ENCODE measurements around the gene MEPCE. TPM values are rescaled to one million over a fixed set of nuclear protein-coding genes. Genes with fewer than 3 reads are reported as not detected.

The MEPCE gene
- total RNA-seq, 6 experiments from 2014 or later = 38.7 to 42.9 (median 41.2) TPM

DNA sequence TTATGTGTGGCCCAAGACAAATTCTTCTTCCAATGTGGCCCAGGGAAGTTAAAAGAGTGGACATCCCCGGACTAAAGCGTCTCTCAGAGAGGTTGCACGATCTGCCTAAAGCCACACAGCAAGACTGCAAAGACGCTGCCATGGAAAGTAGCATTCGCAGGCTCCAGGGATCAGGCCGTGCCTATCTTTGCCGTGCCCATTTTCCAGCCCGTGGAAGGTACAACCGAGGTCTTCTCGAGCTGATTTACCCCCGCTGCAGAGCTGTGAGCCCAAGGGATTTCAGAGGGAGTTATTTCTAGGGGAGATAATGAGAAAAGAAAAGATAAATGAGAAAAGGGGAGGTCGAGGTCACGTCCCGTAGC, 53.1 kb downstream of the MEPCE start:
- Mint-ChIP-seq H3K9me3 (no peaks in the 10 kb centered on the region), H3K36me3 (ENCODE audit: low read depth) (no peaks in the 10 kb centered on the region), H3K27me3 (ENCODE audit: insufficient read depth) (peaks cover 5% of the 10 kb centered on the region), H3K4me1 (ENCODE audit: low read depth) (peaks cover 16% of the 10 kb centered on the region; the same call in 1 of the 2 replicates), H3K4me3 (peak overlapping the region; percentile 86), H3K27ac (peak overlapping the region; percentile 33; the same call in 1 of the 2 replicates)
- DNase-seq = no peak
- TF ChIP-seq, protein P1, sequence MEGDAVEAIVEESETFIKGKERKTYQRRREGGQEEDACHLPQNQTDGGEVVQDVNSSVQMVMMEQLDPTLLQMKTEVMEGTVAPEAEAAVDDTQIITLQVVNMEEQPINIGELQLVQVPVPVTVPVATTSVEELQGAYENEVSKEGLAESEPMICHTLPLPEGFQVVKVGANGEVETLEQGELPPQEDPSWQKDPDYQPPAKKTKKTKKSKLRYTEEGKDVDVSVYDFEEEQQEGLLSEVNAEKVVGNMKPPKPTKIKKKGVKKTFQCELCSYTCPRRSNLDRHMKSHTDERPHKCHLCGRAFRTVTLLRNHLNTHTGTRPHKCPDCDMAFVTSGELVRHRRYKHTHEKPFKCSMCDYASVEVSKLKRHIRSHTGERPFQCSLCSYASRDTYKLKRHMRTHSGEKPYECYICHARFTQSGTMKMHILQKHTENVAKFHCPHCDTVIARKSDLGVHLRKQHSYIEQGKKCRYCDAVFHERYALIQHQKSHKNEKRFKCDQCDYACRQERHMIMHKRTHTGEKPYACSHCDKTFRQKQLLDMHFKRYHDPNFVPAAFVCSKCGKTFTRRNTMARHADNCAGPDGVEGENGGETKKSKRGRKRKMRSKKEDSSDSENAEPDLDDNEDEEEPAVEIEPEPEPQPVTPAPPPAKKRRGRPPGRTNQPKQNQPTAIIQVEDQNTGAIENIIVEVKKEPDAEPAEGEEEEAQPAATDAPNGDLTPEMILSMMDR (IDR thresholded peaks at IDR 0.05) = no peak

GRCh38 chr7:100483090-100483721, 53.6 kb downstream of the MEPCE start:
- TF ChIP-seq, protein P1 (IDR thresholded peaks at IDR 0.05) = peak; percentile 98
- Mint-ChIP-seq H3K27ac (no peak overlapping the region), H3K36me3 (ENCODE audit: low read depth) (no peaks in the 10 kb centered on the region), H3K4me3 (peak overlapping the region; percentile 86), H3K27me3 (ENCODE audit: insufficient read depth) (peaks cover 4% of the 10 kb centered on the region), H3K9me3 (no peaks in the 10 kb centered on the region), H3K4me1 (ENCODE audit: low read depth) (peaks cover 16% of the 10 kb centered on the region; the same call in 1 of the 2 replicates)
- DNase-seq = no peak

Other genes with a start within 250 kb of the MEPCE start
- under 1 TPM in 4 of 6 experiments, not detected in 2; 0.51 to 0.87 (median 0.61) TPM for gene PVRIG, start 209.9 kb upstream of the MEPCE start, total RNA-seq (2021; fragmentation: NEBNext Ultra II Directional; extraction: Animal tissue kit (Norgen Biotek cat#: 25700))
- gene SPDYE3, start 122.1 kb upstream of the MEPCE start, total RNA-seq (2021; fragmentation: NEBNext Ultra II Directional; extraction: Animal tissue kit (Norgen Biotek cat#: 25700)) = not detected
- 10 to 100 TPM in 4 of 6 experiments, 1 to 10 TPM in 2; 7.0 to 12.6 (median 10.6) TPM for gene PILRB, start 71.7 kb upstream of the MEPCE start, total RNA-seq (2021; fragmentation: NEBNext Ultra II Directional; extraction: Animal tissue kit (Norgen Biotek cat#: 25700))
- gene PILRA, start 56.3 kb upstream of the MEPCE start, total RNA-seq (2021; fragmentation: NEBNext Ultra II Directional; extraction: Animal tissue kit (Norgen Biotek cat#: 25700)) = under 1 TPM in 4 of 6 experiments, not detected in 2; 0.30 to 0.34 (median 0.31) TPM
- 1 to 10 TPM in 4 of 6 experiments, under 1 TPM in 2; 0.55 to 1.7 (median 1.2) TPM for gene ZCWPW1, start 1.1 kb upstream of the MEPCE start, total RNA-seq (2021; fragmentation: NEBNext Ultra II Directional; extraction: Animal tissue kit (Norgen Biotek cat#: 25700))
- gene PPP1R35, start 6.7 kb downstream of the MEPCE start, total RNA-seq (2021; fragmentation: NEBNext Ultra II Directional; extraction: Animal tissue kit (Norgen Biotek cat#: 25700)) = 10 to 100 TPM; 22.9 to 33.6 (median 26.5) TPM
- 1 to 10 TPM in 3 of 6 experiments, under 1 TPM in 3; 0.66 to 1.6 (median 1.0) TPM for gene SPACDR, start 34.4 kb downstream of the MEPCE start, total RNA-seq (2021; fragmentation: NEBNext Ultra II Directional; extraction: Animal tissue kit (Norgen Biotek cat#: 25700))
- 10 to 100 TPM; 50.6 to 54.5 (median 51.7) TPM for gene TSC22D4, start 49.4 kb downstream of the MEPCE start, total RNA-seq (2021; fragmentation: NEBNext Ultra II Directional; extraction: Animal tissue kit (Norgen Biotek cat#: 25700))
- under 1 TPM; 0.50 to 0.99 (median 0.86) TPM for gene NYAP1, start 54.1 kb downstream of the MEPCE start, total RNA-seq (2021; fragmentation: NEBNext Ultra II Directional; extraction: Animal tissue kit (Norgen Biotek cat#: 25700))
- gene AGFG2, start 109.4 kb downstream of the MEPCE start, total RNA-seq (2021; fragmentation: NEBNext Ultra II Directional; extraction: Animal tissue kit (Norgen Biotek cat#: 25700)) = 10 to 100 TPM; 14.4 to 21.4 (median 18.9) TPM
- gene SAP25, start 144.1 kb downstream of the MEPCE start, total RNA-seq (2021; fragmentation: NEBNext Ultra II Directional; extraction: Animal tissue kit (Norgen Biotek cat#: 25700)) = under 1 TPM in 3 of 6 experiments, not detected in 3; 0.40 to 0.87 (median 0.55) TPM
- 10 to 100 TPM; 34.7 to 40.6 (median 38.5) TPM for gene LRCH4, start 156.3 kb downstream of the MEPCE start, total RNA-seq (2021; fragmentation: NEBNext Ultra II Directional; extraction: Animal tissue kit (Norgen Biotek cat#: 25700))
- gene FBXO24, start 156.5 kb downstream of the MEPCE start, total RNA-seq (2021; fragmentation: NEBNext Ultra II Directional; extraction: Animal tissue kit (Norgen Biotek cat#: 25700)) = under 1 TPM; 0.20 to 0.47 (median 0.28) TPM
- 100 to 1,000 TPM; 291 to 396 (median 388) TPM for gene PCOLCE, start 172.5 kb downstream of the MEPCE start, total RNA-seq (2021; fragmentation: NEBNext Ultra II Directional; extraction: Animal tissue kit (Norgen Biotek cat#: 25700))
- gene MOSPD3, start 182.7 kb downstream of the MEPCE start, total RNA-seq (2021; fragmentation: NEBNext Ultra II Directional; extraction: Animal tissue kit (Norgen Biotek cat#: 25700)) = 10 to 100 TPM; 14.6 to 19.0 (median 17.4) TPM
- 1 to 10 TPM in 1 of 6 experiments, under 1 TPM in 3, not detected in 2; 0.16 to 1.1 (median 0.27) TPM for gene TFR2, start 211.7 kb downstream of the MEPCE start, total RNA-seq (2021; fragmentation: NEBNext Ultra II Directional; extraction: Animal tissue kit (Norgen Biotek cat#: 25700))
- gene ACTL6B, start 226.6 kb downstream of the MEPCE start, total RNA-seq (2021; fragmentation: NEBNext Ultra II Directional; extraction: Animal tissue kit (Norgen Biotek cat#: 25700)) = not detected
- gene GNB2, start 243.9 kb downstream of the MEPCE start, total RNA-seq (2021; fragmentation: NEBNext Ultra II Directional; extraction: Animal tissue kit (Norgen Biotek cat#: 25700)) = 100 to 1,000 TPM; 301 to 369 (median 322) TPM